DMS 273 (cell line): ENCODE results near the gene ZDHHC14.

ENCODE experiments used
- DNase-seq: peaks from one replicate; lab custom pipeline; 2025; ENCODE audit not compliant: unreplicated experiment; lab: John Stamatoyannopoulos, UW

Gene ZDHHC14

DNA sequence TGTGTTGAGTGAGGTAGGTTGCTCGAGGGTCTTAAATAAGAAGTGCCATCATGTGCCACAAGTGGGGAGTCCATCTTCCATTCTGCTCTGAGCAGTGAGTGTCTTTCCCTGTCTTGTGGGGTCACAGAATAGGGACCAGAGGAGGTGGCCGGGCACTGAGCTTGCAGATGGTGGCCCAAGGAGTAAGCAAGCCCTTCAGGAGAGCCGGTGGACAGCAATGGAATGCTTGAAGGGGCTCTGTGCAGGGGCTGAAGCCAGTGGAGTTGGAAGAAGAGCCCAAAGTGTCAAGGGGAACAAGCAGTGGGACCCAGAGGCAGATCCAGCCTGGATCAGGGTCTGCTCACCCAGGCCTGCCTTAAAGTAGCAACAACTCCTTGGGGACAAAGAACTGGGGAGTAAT lies 228.6 kb downstream of the ZDHHC14 start:
- DNase-seq = no peak

DNA sequence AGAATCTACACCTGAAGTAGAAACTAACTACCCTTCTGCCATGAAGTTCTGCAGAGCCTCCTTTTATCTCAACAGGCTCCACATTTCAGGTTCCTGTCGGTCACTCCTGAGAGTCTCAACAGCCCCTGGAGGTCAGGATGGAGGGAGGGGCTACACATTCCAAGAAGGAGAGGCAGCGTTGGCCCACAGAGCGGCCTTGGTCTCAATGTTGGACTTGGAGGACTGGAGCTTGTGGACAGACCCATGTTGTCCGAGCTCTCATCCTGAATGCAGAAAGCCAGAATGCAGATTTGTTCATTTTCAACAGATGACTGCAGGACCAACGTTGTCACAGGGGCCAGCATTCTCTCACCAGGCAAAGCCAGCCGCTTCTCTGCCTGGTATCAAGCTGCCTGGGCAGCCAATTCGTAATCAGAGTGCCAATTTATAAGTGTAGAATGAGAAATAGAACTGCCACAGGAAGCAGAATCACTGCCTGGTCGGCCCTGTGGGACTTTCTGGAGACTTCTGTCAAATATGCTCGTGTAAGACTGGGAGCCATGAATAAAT lies 229.5 kb downstream of the ZDHHC14 start:
- no peak for DNase-seq

DNA sequence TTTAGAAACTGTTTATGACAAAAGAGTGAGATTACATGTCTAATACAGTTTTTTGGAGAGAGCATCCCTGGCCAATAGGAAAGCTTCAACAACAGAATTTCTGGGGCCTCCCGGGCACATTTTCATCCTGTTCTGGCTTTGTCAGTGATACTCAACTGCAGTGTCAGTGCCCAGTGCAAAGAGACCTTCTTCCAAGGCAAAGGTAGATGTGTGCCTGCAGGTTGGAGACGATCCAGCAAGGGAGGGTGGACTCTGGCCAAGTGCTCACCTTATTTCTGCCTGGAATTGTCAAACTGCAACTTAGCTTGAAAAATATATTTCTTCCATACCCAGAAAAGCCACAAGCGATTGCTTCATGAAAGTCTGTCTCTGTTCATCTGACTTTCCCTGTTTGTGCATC lies 230.4 kb downstream of the ZDHHC14 start:
- no peak for DNase-seq

DNA sequence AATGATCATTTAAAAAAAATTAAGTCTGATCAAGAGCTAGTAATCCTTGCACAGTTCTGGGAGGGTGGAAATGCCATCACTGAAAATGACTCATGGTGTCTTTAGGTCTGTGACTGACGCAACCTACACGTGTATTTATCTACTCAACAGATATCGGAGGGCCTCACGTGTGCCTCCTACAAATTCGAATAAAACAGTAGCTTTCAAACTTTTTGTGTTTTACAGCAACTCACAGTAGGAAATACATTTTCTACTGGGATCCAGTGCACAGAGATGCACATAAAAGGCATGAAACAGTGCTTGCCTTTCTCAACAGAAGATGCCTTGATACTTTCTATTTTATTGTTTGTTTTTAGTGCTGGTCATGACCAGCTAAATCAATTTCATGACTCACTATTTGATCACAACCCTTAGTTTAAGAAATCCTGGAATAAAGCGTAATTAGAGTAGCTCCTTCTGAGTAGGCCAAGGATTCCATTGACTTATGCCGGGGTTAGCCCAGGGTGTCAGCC lies 232.1 kb downstream of the ZDHHC14 start:
- DNase-seq = no peak

DNA sequence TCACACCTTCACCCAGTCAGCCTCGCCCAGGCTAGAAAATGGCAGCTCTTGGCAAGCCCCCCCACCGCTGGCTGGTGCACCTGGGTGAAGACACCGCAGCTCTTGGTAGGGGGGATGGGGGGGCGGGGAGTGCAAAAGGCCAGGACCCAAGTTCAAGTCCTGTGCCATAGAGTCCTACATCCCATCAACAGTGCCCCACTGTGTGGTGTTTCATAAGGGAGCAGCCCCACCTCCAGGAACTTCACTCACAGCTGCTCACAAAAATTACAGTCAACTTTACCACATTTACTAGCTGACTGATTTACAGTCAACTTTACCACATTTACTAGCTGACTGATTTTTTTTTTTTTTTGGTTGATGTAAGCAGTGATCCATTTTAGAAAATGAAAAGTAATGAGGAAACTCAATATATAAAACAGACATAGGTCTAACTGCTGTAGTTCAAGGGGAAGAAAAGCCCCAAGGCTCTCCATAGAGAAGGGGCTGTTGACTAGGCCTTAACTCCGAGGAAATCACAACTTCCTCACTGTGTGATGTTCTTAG lies 233.1 kb downstream of the ZDHHC14 start:
- DNase-seq = no peak

DNA sequence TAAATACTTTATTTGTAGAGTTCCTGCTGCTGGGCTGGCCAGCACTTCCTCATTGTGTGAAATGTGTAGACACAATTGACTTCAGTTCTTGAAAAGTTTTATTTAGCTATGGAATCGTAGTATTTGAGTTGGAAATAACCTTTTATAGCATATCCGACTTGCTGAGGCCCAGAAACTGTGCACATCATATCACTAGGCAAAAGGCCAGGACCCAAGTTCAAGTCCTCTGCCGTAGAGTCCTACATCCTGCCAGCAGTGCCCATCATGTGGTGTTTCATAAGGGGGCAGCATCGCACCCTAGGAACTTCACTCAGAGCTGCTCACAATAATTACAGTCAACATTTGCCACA lies 234.4 kb downstream of the ZDHHC14 start:
- peak; percentile 17 for DNase-seq

DNA sequence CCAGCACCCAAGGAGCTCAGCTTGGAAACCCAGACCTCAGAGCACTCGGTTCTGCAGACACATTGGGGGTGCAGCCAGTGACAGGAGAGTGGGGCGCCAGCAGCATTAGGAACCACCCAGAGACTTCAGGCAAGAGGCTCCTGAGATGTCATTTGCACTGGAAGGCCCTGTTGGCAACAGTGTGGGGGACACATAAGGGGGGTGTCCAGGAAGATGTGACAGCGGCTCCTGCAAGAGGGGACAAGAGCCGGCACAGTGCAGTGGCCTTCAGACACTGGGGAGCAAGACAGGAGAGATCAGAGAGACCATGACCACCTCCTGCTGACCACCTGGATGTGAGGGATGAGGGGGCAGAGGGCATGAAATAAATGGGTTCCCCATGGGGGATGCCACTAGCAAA lies 235.0 kb downstream of the ZDHHC14 start:
- DNase-seq = no peak

DNA sequence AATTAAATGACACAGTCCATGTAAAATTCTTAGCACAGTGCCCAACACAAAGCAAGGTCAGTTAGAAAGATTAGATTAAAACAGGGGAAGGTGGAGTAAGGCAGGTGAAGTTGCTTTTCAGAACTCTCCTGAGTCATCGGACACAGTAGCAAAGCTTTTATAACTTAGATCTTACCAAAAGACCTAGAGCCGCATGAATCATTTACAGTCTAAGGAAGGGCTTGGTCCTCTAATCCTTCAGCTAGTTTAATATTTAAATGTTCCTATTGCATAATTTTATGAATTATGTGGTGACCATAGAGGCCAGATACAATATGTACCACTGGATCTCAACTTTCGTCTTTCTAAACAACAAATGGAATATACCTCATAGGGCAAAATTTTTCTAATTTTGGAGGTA lies 240.0 kb downstream of the ZDHHC14 start:
- no peak for DNase-seq

DNA sequence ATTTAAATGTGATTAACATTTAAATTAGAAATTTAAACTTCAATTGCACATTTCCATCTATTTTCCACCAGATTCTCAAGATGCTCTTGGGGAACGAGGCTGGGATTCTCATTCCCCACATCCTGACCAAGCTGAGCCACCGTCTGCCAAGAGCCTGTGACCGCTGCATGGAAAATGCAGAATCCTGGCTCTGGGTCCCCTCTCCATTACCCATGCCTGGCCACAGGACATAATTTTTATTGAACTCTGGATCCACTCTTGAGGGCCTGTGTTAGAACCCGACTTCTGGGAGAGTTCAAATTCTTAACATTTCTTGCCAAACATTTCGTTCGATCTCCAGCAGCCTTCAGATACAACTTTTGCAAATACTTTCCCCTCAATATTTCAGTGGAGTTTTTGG lies 240.4 kb downstream of the ZDHHC14 start:
- no peak for DNase-seq

DNA sequence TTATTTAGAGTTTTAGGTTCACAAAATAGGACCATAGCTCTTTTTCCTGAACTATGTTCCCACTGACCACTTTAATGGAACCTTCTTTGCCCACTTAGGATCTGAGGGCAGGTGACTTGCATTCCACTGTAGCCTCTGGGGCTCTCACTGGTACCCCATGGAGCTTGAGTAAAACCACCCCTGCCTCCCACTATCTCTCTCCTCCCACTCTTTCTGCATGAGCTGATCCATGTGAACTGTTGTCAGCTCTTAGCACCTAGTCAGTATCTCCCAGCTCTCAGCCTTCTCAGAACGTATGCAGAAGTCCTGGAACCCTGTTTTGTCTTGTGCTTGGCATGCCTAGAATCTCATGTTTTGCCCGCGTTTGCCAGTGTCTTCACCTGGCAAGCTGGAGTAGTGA lies 241.4 kb downstream of the ZDHHC14 start:
- no peak for DNase-seq

DNA sequence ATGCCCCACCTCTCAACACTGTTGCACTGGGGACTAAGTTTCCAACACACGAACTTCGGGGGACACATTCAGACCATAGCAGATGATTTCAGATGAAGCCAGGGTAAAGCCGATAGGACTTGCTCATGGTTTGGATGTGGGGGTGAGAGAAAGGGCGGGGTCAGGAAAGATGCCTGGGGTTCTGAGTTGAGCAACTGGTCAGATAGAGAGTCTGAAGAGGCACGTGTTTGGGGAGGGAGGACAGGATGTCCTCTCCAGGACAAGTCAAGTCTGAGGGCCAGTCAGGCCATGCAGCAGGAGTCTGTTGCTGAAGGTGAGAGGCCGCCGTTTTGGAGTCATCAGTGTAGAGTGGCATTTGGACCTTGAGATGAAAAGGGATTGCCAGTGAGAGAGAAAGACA lies 244.1 kb downstream of the ZDHHC14 start:
- DNase-seq = no peak

DNA sequence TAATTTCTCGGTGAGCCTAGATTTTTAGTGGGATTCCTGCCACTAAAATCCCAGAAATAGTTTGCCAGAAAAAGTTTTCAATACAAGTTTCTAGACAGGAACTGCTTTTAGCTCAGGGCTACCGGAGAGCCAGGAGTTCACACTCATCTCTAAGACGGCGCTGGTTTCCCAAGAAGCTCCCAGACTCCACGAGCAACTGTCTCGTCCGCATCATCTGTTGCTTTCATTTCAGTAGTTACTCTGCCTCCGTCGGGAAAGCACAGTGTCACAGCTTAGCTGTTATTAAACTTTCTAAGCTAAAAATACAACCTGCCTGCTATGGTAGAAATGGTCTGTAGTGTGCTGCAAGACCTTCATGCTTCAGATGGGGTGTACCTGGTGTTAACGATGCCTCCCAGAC lies 244.8 kb downstream of the ZDHHC14 start:
- no peak for DNase-seq

DNA sequence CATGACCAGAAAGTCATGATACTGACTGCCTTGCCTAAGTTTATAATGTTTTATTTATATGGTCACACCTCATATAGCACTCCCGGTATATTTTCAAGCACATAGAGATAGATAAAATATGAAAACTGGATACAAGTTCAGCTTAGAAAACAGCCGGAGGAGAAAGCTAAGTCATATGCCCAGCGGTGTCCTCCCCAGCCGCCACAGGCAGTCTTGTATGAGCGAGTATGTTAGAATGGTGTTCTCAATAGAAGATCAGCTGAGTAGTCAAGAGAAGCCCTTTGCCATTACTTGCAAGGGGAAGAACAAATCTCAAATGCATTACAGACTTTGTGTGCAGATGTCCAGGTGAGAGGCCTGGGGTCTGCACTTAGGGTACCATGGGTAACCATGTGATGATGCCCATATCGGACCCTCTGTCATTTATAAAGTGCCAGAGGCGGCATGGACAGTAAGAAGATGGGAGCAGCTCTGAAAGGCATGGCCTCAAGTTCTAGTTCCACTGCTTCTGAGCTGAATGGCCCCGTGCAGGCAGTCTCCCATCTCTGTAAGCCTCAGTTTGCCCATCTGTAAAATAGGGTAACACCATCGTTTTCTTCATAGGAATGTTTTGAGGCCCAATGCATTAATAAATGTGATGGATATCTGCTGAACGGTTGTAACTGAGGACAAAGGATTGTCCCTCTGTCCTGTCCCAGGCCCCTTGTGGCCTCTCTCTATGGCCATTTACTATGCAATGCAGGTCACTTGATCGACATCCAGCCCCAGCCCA lies 246.4 kb downstream of the ZDHHC14 start:
- no peak for DNase-seq

DNA sequence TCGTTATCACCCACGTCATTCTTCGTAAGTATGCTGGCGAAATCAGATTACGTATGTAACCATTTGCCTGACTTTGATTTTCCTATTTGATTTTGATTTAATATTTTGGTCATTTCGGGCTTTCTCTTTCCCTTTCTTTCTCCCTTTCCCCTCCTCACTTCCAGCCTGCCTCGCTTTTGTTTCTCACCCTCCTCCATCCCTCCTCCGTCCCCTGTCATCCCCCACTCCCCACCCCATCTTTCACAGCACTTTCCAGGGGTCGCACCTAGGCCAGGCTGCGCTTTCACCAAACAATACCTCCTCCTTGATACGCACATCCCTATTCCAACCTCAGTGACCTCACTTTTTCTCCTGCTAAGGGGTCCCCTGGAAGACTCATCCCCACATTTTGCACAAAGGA lies 247.5 kb downstream of the ZDHHC14 start:
- no peak for DNase-seq

DNA sequence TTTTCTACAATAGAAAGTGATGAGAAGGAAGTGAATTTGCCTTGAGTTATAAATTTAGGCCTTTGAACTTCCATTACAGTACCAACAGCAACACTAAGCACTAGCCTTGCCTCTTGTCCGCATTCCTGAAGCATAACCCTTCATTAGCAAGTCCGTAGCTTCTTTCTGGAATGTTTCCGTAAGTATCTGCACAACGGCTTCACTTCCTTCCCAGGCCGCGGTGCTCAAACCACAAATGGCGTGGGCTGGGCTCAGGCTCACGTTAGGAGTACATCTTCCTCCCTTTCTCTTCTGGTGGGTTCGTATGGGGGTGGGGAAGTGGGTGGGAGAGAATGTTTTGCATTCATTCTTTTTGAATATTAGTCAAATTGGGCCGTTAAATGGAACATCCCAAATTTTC lies 248.2 kb downstream of the ZDHHC14 start:
- no peak for DNase-seq

DNA sequence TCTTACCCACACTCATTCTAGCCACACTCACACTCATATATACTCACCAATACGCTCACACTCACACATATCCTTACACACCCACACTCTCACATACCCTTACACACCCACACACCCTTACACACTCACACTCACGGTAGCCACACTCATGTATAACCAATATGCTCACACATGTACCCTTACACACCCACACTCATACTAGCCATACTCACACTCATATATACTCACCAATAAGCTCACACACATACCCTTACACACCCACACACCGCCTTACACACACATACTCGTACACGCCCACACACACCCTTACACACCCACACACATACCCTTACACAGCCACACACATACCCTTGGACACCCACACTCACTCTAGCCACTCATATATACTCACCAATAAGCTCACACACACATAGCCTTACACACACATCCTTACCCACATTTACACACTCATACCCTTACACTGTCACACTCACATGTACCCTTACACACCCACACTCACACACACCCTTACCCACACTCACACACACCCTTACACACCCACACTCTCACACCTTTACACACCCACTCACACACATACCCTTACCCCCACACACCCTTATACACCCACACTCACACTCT lies 249.6 kb downstream of the ZDHHC14 start:
- DNase-seq = no peak

DNA sequence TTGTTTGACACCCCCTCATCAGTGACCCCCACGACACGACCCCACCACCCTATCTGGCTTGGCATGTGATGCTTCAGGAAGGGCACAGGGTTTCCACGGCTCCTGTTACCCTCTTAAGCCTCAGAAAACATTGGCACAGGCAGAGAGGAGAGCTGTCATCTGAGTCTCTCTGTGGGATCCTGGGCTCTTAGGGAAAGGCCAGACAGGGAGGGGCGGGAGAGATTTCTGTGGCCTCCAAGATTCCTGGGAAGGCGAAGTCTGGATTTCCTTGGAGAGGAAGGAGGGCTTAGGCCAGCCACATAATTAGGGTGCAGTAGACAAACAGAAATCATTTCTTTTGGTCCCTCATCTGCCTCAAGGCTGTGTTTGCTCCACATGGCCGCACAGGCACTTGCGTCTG lies 250.4 kb downstream of the ZDHHC14 start:
- DNase-seq = no peak

DNA sequence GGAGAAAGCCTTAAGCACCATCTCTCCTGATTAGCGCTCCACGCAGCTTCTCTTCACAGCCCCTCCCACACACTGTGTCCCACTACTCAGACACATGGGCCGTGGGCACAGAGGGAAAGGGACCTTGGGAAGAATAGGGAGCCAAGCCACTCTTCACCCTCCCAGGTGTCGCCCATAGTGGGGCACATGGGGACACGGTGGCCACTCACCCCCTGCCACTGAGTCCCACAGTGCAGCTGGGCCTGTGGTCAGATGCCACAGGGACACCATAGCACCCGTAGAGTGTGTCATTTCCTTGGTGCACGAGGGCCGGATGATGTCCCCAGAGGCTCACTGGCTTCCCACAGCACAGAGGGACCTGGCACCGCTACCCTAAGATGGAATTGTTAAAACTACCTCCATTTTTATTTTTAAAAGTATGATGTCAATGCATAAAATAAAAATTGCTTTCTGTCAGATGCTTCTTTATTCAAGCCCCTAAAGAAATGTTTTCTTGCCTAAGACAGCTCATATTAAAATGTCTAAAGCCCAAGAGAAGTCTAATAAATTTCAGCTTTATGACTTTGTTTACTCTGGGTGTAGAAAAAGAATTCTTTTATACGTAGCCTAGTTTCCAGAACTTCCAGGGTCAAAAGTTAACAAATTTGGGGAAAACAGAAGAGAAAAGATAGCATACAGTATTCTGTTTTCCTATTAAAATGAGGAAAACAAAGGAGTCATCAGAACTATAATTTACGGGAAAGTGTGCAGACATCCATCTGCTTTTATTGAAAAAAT lies 251.0 kb downstream of the ZDHHC14 start:
- no peak for DNase-seq

DNA sequence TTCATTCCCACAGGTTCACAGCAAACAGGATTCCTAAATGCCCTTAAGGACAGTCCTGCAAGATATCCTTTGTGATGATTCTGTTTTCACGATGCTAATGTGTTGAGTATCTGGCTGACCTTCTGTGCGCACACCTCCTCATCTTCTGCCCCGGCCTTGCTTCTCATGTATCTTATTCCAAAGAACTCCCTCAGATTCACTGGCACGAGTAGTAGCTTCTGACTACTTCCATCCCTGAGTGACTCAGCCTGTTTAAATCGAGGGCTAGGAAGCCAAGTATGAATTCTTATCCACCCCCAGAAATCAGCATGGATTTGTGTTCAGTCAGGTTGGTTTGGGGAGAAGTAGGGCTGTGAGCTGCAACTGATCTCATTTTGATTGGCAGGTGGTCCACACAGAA lies 251.8 kb downstream of the ZDHHC14 start:
- no peak for DNase-seq

DNA sequence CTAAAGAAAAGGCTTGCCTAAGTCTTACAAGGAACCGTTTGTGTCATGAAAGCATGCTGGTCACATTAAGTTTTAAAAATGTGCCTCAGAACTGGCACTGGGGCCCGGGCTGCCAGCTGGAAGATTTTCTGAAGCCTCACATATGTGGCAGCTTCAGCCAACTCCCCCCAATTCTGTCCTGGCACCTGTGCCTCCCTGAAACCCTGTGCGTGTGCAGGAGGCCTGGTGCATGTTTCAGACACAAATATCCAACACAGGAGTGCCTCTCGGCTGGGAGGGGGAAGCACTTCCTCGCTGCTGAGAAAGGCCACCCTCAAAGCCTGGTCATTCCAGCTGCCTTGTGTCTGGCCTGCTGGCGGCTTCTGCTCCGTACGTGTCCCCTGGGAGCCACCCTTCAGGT lies 253.6 kb downstream of the ZDHHC14 start:
- DNase-seq = no peak

DNA sequence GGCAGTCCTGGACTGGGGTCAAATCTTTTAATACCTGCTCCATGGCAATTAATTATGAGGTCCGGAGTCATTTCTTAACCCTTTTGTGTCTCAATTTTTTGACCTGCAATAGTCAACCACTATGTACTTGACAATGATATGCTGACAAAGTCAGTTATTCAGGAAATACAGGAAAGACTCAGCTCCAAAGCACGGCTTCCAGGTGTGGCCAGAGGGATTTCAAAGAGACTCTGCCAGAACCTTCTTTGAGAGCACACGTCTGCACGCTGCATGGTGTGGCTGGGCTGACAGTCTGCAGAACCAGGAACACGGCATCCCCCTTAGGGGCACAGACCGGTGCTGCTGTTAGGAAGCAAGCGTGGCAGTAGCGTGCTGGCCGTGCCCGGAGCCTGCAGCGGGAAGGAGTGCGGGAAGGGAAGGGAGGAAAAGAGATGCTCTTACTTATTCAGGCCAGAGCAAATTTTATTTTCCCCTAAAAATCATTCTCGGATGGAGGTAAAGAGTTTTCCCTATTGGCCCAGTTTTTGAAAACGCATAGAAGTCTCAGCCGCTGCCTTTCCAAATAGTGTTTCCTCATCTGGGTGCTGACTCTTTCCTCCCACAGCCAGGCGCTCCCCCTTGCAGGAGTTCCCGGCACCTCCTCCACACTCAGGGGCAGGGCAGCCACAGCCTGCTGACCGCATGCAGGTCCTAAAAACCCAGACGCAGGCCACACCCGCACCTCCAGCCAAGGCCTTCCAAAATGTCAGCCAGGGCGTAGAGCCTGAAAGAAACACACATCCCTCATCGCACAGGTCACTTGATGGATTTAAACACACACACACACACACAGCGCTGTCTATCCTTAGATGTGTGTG lies 254.6 kb downstream of the ZDHHC14 start:
- DNase-seq = no peak
